GM10266 (cell line): ENCODE data around the gene COX6B2.

Experiments used
- DNase-seq: peaks from one replicate; pipeline ENCODE4 v3.0.0; 2012; ENCODE audit errors: extremely low spot score
- TF ChIP-seq, protein P1 (sequence below): IDR thresholded peaks from 2 replicates; pipeline ENCODE4 v1.5.1; 2012; ENCODE audit warnings: mild to moderate bottlenecking, low read depth; ENCODE audit not compliant: control insufficient read depth, insufficient read depth; ENCODE audit errors: missing control alignments

The COX6B2 gene

DNA sequence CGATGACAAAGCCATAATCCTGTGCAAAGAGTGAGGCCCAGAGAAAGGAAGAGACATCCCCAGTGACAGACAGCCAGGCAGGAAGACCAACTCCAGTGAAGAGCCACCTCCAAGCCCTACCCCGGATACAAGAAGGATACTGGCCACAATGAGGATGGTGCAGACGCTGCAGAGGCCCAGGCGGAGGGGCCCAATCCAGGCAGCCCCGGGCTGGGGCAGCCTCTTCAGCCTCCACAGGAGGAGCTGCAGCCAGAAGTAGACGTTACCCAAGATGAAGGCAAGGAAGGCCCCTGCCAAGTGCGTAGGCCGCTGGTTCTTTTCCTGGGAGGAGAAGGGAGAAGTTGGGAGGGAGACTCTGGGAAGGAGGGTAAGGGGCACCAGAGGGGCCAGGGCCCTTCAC is 37.9 kb downstream of the COX6B2 start:
- DNase-seq = no peak
- TF ChIP-seq, protein P1, sequence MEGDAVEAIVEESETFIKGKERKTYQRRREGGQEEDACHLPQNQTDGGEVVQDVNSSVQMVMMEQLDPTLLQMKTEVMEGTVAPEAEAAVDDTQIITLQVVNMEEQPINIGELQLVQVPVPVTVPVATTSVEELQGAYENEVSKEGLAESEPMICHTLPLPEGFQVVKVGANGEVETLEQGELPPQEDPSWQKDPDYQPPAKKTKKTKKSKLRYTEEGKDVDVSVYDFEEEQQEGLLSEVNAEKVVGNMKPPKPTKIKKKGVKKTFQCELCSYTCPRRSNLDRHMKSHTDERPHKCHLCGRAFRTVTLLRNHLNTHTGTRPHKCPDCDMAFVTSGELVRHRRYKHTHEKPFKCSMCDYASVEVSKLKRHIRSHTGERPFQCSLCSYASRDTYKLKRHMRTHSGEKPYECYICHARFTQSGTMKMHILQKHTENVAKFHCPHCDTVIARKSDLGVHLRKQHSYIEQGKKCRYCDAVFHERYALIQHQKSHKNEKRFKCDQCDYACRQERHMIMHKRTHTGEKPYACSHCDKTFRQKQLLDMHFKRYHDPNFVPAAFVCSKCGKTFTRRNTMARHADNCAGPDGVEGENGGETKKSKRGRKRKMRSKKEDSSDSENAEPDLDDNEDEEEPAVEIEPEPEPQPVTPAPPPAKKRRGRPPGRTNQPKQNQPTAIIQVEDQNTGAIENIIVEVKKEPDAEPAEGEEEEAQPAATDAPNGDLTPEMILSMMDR = no peak

DNA sequence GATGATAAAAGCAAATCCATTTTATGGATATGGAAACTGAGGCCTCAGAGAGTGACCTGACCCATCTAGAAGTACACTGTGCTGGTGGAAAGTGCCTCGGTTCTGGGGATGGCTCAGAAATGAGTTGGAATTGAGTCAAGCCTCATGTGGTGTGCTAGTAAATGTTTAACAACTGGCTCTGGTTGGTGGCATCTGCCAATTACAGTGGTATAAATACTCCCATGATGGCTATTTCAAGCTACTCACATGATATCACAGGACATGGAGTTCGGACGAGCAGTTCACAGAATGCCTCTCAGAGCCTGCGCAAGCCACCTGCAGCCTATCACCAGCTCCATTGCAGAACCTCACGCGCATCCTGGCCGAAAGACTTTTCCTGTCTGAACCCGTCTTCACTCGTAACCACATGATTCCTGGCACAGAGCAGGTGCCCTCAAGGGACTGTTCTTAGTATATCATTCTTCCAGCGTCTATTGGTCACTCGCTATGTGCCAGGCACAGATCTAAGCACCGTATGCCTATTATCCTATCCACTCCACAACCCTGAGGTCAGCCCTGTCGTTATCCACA is 38.5 kb downstream of the COX6B2 start:
- DNase-seq = no peak
- TF ChIP-seq, protein P1 = no peak

DNA sequence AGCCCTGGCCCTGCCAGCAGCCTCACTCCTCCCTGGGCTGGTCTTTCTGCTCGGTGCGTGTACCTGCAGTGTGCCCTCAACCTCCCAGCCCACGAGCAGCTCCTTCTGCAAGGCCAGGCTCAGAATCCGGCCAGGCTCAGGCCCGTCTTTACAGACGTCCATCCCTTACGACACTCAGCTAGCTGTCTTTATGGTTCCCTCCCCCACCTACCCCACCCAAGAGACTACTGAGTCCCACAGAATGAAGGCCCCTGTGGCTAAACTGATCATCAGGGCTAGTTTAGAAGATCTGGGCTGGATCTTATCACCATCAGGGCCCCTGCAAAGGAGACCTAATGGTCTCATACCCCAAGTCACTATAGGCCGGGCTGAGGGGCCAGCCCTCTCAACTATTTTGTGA is 40.1 kb downstream of the COX6B2 start:
- TF ChIP-seq, protein P1 = no peak

GRCh38 chr19:55312621-55313512 is 41.7 kb downstream of the COX6B2 start:
- TF ChIP-seq, protein P1 = no peak

More for the DNA sequence above, 40.1 kb downstream of the COX6B2 start:
- no peak for DNase-seq

GRCh38 chr19:55311797-55312196 is 42.7 kb downstream of the COX6B2 start:
- no peak for DNase-seq

More at GRCh38 chr19:55312621-55313512, 41.7 kb downstream of the COX6B2 start:
- no peak for DNase-seq

DNA sequence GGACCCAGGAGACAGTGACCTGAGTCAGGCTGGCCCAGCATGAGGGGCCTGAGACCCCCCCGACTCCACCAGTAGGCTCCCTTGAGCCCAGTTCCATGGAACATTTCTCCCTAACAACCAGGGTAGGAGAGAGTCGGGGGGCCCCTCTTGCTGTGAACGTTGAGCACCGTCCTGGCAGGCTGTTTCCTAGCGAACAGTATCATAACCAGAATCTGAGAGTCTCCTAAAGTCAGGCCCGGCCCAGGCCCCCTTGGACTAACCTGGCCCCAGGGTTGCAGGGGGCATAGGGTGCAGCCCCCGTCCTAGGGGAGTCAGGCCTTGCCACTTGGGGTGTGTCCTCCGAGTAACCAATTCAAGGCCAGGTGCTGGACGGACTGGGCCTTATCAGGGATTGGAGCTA is 43.1 kb downstream of the COX6B2 start:
- no peak for DNase-seq
- TF ChIP-seq, protein P1 = no peak

More at GRCh38 chr19:55311797-55312196, 42.7 kb downstream of the COX6B2 start:
- TF ChIP-seq, protein P1 = no peak

DNA sequence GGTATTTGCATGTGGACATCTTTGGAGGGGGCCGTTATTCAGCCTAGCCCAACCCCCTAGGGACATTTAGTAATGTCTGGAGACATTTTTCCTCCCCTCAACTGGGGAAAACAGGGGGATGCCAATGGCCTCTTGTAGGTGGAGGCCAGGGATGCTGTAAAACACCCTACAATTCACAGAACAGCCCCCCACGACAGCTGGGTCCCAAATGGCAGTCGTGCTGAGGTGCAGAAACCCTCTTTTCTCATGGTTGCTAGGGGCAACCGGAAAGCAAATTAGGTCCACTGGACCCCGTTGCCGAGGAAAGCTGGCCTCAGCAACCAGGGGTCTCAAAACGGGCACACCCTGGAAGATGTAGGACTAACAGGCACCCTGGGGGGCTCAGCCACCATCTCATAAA is 44.0 kb downstream of the COX6B2 start:
- DNase-seq = no peak

More for the DNA sequence above, 44.0 kb downstream of the COX6B2 start:
- TF ChIP-seq, protein P1 = no peak
